ENCODE results near the gene ATXN10. TPM values are rescaled to one million over a fixed set of nuclear protein-coding genes. Genes with fewer than 3 reads are reported as not detected.
"Not testable (repeated sequence)": the region's sequence is repeated elsewhere in the genome, so short reads cannot be mapped to it uniquely, and the experiment has no call there.

The ATXN10 gene
- total RNA-seq, 4 donors from 2014 or later: 28.4 to 184 (median 66.3) TPM

DNA sequence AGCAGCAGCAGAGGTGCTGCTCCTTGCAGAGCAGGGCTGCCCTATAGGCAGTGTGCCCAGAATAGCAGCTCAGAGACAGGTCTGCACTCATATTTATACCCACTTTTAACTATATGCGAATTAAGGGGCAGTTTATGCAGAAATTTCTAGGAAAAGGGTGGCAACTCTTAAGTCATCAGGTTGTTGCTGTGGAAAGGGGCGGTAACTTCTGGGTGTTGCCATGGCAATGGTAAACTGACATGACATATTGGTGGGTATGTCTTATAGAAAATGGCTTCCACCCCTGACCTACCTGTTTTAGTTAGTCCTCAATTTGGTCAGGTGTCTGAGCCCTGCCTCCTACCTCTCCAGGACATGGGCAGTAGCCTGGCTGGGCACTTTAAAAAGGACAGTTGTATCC is 122.3 kb downstream of the ATXN10 start:
- H3K9me3 ChIP-seq: peaks cover 0 to 23% (median 0%) of the 10 kb centered on the region in 4 donors
- no peak overlapping the region for H3K4me3 ChIP-seq
- peaks cover 0 to 6% (median 0%) of the 10 kb centered on the region in 3 donors for H3K36me3 ChIP-seq
- DNase-seq: no peak
- no peaks in the 10 kb centered on the region for H3K4me1 ChIP-seq
- no peak overlapping the region for H3K27ac ChIP-seq
- H3K27me3 ChIP-seq: no peaks in the 10 kb centered on the region
- TF ChIP-seq, protein P1, sequence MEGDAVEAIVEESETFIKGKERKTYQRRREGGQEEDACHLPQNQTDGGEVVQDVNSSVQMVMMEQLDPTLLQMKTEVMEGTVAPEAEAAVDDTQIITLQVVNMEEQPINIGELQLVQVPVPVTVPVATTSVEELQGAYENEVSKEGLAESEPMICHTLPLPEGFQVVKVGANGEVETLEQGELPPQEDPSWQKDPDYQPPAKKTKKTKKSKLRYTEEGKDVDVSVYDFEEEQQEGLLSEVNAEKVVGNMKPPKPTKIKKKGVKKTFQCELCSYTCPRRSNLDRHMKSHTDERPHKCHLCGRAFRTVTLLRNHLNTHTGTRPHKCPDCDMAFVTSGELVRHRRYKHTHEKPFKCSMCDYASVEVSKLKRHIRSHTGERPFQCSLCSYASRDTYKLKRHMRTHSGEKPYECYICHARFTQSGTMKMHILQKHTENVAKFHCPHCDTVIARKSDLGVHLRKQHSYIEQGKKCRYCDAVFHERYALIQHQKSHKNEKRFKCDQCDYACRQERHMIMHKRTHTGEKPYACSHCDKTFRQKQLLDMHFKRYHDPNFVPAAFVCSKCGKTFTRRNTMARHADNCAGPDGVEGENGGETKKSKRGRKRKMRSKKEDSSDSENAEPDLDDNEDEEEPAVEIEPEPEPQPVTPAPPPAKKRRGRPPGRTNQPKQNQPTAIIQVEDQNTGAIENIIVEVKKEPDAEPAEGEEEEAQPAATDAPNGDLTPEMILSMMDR (IDR thresholded peaks at IDR 0.05): no peak
- TF ChIP-seq POLR2A (IDR thresholded peaks at IDR 0.05): no peak

DNA sequence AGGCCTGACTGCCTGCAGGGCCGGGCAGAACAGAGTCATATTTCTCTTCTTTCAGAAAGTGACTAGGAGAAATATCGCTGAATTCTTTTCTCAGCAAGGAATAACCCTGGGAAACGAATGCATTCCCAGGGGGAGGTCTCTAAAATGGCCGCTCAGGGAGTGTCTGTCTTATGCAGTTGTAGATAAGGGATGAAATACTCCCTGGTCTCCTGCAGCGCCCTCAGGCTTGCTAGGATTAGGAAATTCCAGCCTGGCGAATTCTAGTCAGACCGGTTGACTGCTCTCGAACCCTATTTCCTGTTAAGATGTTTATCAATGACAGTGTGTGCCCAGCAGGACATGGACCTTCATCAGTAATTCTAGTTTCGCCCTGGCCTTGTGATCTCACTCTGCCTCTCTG is 124.4 kb downstream of the ATXN10 start:
- not testable (repeated sequence) for H3K36me3 ChIP-seq, H3K4me1 ChIP-seq, DNase-seq, H3K27ac ChIP-seq, H3K27me3 ChIP-seq, H3K4me3 ChIP-seq
- peaks cover 0 to 23% (median 0%) of the 10 kb centered on the region in 4 donors for H3K9me3 ChIP-seq

DNA sequence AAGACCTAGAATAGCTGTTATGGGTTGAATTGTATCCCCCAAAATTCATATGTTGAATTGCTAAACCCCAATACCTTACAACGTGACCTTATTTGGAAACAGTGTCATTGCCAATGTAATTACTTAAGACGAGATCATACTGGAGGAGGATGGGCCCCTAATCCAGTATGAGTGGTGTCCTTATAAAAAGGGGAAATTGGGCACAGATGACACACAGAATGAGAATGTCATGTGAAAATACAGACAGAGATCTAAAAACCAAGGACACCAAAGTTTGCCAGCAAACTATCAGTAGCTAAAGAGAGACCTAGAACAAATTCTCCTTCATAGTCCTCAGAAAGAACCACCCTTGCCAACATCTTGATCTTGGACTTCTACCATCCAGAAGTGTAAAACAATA is 127.7 kb downstream of the ATXN10 start:
- no peak for DNase-seq
- H3K27ac ChIP-seq: no peak overlapping the region
- H3K4me3 ChIP-seq: no peak overlapping the region
- TF ChIP-seq, protein P1 (IDR thresholded peaks at IDR 0.05): no peak
- TF ChIP-seq POLR2A (IDR thresholded peaks at IDR 0.05): no peak
- H3K27me3 ChIP-seq: no peaks in the 10 kb centered on the region
- H3K9me3 ChIP-seq: peaks cover 0 to 21% (median 0%) of the 10 kb centered on the region in 4 donors
- no peaks in the 10 kb centered on the region for H3K4me1 ChIP-seq
- H3K36me3 ChIP-seq: peaks cover 0 to 6% (median 0%) of the 10 kb centered on the region in 3 donors

DNA sequence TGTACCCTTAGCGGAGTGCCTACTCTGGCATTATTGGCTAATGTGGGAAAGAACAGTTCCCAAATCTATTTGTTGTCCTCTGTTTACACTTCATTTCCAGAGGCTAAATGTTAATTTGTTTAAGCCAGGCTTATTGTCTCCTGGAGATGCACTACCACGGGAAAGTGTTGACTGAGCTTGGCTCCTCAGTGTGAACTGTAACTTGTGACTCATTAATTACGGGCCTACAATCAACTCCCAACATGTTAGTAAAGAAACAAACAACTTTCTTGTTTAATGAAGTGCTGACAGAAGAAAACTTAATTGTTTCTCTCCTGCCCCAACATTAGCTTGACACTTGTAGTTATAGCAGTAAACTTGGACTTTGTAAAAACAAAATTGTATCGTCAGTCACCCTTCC is 130.4 kb downstream of the ATXN10 start:
- no peak for TF ChIP-seq POLR2A (IDR thresholded peaks at IDR 0.05)
- TF ChIP-seq, protein P1 (IDR thresholded peaks at IDR 0.05): no peak
- H3K27ac ChIP-seq: no peak overlapping the region
- no peak for DNase-seq

DNA sequence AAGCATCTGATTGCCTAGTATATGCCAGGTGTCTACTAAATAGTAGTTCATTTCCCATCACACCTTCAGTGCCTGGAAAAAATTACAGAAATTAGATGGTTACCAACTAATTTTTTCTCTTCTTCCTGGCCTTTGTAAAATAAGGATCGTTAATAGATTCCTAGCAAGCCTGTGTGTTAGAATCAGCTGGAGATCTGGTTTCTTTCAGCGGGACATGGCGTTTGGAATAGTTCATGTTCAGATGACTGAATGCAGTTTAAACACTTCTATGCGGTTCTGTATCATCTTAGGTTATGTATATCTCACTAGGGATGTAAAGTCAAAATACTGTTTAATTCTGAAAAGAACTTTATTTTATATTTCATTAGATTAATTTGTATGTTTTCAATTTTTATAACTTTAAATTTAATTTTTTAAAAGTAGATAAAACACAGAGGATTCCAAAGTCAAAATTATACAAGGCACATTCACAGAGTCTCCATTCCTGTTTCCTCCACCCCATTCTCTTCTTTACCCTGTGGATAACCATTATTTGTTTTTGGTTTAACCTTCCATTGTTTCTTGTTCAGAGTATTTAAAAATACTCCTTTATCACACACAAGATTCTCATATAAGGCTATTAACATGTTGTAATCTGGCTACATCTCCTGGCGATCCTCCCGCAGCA is 132.8 kb downstream of the ATXN10 start:
- H3K27me3 ChIP-seq: no peaks in the 10 kb centered on the region
- no peak for DNase-seq
- H3K4me1 ChIP-seq: no peaks in the 10 kb centered on the region
- H3K9me3 ChIP-seq: no peaks in the 10 kb centered on the region
- no peak overlapping the region for H3K27ac ChIP-seq
- TF ChIP-seq, protein P1 (IDR thresholded peaks at IDR 0.05): no peak
- no peak for TF ChIP-seq POLR2A (IDR thresholded peaks at IDR 0.05)
- H3K4me3 ChIP-seq: no peak overlapping the region
- no peaks in the 10 kb centered on the region for H3K36me3 ChIP-seq

More for the DNA sequence above, 130.4 kb downstream of the ATXN10 start:
- H3K27me3 ChIP-seq: no peaks in the 10 kb centered on the region
- H3K4me1 ChIP-seq: no peaks in the 10 kb centered on the region
- no peaks in the 10 kb centered on the region for H3K36me3 ChIP-seq
- H3K9me3 ChIP-seq: no peaks in the 10 kb centered on the region
- no peak overlapping the region for H3K4me3 ChIP-seq

DNA sequence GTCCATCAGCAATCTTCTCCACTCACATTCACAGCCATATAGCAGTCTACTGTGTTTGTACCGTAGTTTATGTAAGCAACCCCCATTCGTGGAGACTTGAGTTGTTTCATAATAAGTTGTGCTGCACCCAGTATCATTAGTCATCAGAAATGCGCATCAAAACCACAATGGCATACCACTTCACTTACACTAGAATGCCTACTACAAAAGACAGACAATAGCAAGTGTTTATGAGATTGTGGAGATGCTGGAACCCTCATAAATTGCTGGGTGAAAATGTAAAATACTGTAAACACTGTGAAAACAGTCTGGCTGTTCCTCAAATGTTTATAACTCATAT is 133.3 kb downstream of the ATXN10 start:
- H3K9me3 ChIP-seq: no peaks in the 10 kb centered on the region
- no peaks in the 10 kb centered on the region for H3K27me3 ChIP-seq
- no peak for TF ChIP-seq POLR2A (IDR thresholded peaks at IDR 0.05)
- TF ChIP-seq, protein P1 (IDR thresholded peaks at IDR 0.05): no peak
- no peak overlapping the region for H3K27ac ChIP-seq
- no peak overlapping the region for H3K4me3 ChIP-seq
- H3K4me1 ChIP-seq: no peaks in the 10 kb centered on the region
- H3K36me3 ChIP-seq: no peaks in the 10 kb centered on the region
- no peak for DNase-seq
